ENCODE results near the gene CD70.
A peak's percentile ranks its signal among the peaks of the same experiment; 100 is the strongest.
"Not testable (repeated sequence)": the region's sequence is repeated elsewhere in the genome, so short reads cannot be mapped to it uniquely, and the experiment has no call there.

Gene CD70

DNA sequence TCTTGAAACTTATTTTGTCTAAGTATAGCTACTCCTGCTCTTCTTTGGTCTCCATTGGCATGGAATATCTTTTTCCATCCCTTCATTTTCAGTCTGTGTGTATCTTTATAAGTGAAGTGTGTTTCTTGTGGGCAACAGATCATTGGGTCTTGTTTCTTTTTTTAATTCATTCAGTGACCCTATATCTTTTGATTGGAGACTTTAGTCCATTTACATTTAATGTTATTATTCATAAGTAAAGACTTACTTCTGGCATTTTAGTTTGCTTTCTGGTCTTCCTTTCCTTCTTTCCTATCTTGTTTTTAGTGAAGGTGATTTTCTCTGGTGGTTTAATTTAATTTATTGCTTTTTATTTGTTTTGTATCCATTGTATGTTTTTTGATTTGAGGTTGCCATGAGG lies 19.8 kb downstream of the CD70 start:
- Histone ChIP-seq H3K9me3 (peaks cover 8% of the 10 kb centered on the region), H3K36me3 (replicated peaks) (no peaks in the 10 kb centered on the region), H3K4me1 (peaks cover under 1% of the 10 kb centered on the region; the same call in 1 of the 2 replicates), H3K4me3 (no peak overlapping the region), H3K27me3 (ENCODE audit: low read depth) (no peaks in the 10 kb centered on the region; the same call in none of the 2 replicates)
- no peak for DNase-seq (ENCODE audit: low spot score in 2 of 2)
- in situ Hi-C loops (cut with MboI; ENCODE audit: low sequenced_read_pairs) = no loop called here

GRCh38 chr19:6570764-6571163 lies 20.2 kb downstream of the CD70 start:
- Histone ChIP-seq H3K9me3 (peaks cover 8% of the 10 kb centered on the region), H3K27me3 (ENCODE audit: low read depth) (no peaks in the 10 kb centered on the region; the same call in none of the 2 replicates), H3K4me3 (no peak overlapping the region), H3K36me3 (replicated peaks) (no peaks in the 10 kb centered on the region), H3K4me1 (no peaks in the 10 kb centered on the region)
- DNase-seq (ENCODE audit: low spot score in 2 of 2) = no peak
- in situ Hi-C loops (cut with MboI; ENCODE audit: low sequenced_read_pairs) = no loop called here

GRCh38 chr19:6568816-6569215 lies 22.1 kb downstream of the CD70 start:
- no peaks in the 10 kb centered on the region; the same call in none of the 2 replicates for H3K27me3 ChIP-seq (ENCODE audit: low read depth)
- H3K4me1 ChIP-seq = no peaks in the 10 kb centered on the region
- no peak overlapping the region for H3K4me3 ChIP-seq
- H3K36me3 ChIP-seq (replicated peaks) = no peaks in the 10 kb centered on the region
- H3K9me3 ChIP-seq = peaks cover 10% of the 10 kb centered on the region
- no peak for DNase-seq (ENCODE audit: low spot score in 2 of 2)
- in situ Hi-C loops (cut with MboI; ENCODE audit: low sequenced_read_pairs) = no loop called here

DNA sequence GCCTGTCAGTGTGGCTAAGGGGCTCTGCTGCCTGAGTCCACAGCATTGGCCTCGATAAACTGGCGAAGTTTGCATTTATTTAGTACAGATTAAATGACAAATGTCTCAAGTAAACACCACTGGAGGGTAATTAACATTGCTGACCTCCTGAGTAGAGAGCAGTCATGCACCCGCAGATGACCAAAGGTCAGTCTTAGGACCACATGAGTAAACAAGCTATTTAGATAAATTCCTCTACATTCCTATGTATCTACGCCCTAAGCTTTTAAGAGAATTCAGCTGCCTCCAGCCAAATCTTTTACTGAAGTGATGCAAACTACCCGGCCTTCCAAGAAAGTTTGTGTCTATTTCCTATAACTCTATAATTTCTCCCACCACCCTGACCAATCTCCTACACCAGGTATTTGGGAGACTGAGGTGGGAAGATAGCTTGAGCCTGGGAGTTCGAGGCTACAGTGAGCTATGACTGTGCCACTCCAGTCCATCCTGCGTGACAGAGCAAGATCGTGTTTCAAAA lies 22.9 kb downstream of the CD70 start:
- Histone ChIP-seq H3K4me1 (no peaks in the 10 kb centered on the region), H3K36me3 (replicated peaks) (no peaks in the 10 kb centered on the region), H3K27me3 (ENCODE audit: low read depth) (no peaks in the 10 kb centered on the region; the same call in none of the 2 replicates), H3K4me3 (no peak overlapping the region), H3K9me3 (peaks cover 10% of the 10 kb centered on the region)
- no peak for DNase-seq (ENCODE audit: low spot score in 2 of 2)
- in situ Hi-C loops (cut with MboI; ENCODE audit: low sequenced_read_pairs) = no loop called here

DNA sequence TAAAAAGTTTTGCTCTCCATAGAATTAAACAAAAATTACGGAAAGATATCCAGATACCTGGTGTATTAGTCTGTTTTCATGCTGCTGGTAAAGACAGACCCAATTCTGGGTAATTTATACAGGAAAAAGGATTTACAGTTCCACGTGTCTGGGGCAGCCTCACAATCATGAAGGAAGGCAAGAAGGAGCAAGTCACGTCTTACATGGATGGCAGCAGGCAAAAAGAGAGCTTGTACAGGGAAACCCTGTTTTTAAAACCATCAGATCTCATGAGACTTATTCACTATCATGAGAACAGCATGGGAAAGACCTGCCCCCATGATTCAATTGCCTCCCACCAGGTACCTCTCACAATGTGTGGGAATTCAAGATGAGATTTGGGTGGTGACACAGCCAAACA lies 24.2 kb downstream of the CD70 start:
- H3K27me3 ChIP-seq (ENCODE audit: low read depth); DNase-seq (ENCODE audit: low spot score in 2 of 2); H3K4me1 ChIP-seq; in situ Hi-C loops (cut with MboI; ENCODE audit: low sequenced_read_pairs); H3K36me3 ChIP-seq (replicated peaks); H3K4me3 ChIP-seq: not testable (repeated sequence)
- H3K9me3 ChIP-seq = peaks cover 10% of the 10 kb centered on the region

GRCh38 chr19:6564393-6564792 lies 26.6 kb downstream of the CD70 start:
- no peaks in the 10 kb centered on the region for H3K4me1 ChIP-seq
- H3K27me3 ChIP-seq (ENCODE audit: low read depth) = no peaks in the 10 kb centered on the region
- H3K36me3 ChIP-seq (replicated peaks) = no peaks in the 10 kb centered on the region
- DNase-seq (ENCODE audit: low spot score in 2 of 2) = no peak
- in situ Hi-C loops (cut with MboI; ENCODE audit: low sequenced_read_pairs) = no loop called here
- H3K9me3 ChIP-seq = peaks cover 2% of the 10 kb centered on the region; the same call in 1 of the 2 replicates
- H3K4me3 ChIP-seq = no peak overlapping the region

GRCh38 chr19:6562437-6562836 lies 28.5 kb downstream of the CD70 start:
- DNase-seq (ENCODE audit: low spot score in 2 of 2); H3K4me3 ChIP-seq; H3K4me1 ChIP-seq; in situ Hi-C loops (cut with MboI; ENCODE audit: low sequenced_read_pairs); H3K9me3 ChIP-seq; H3K36me3 ChIP-seq (replicated peaks); H3K27me3 ChIP-seq (ENCODE audit: low read depth): not testable (repeated sequence)

- H3K27me3 ChIP-seq (ENCODE audit: low read depth) = no peaks in the 10 kb centered on the region
- no peaks in the 10 kb centered on the region for H3K9me3 ChIP-seq
- no peak overlapping the region for H3K4me3 ChIP-seq
- in situ Hi-C loops (cut with MboI; ENCODE audit: low sequenced_read_pairs) = no loop called here
- H3K36me3 ChIP-seq (replicated peaks) = no peaks in the 10 kb centered on the region
- no peak for DNase-seq (ENCODE audit: low spot score in 2 of 2)
- H3K4me1 ChIP-seq = peaks cover 4% of the 10 kb centered on the region
Observed at GRCh38 chr19:6556480-6557195, 34.3 kb downstream of the CD70 start.

DNA sequence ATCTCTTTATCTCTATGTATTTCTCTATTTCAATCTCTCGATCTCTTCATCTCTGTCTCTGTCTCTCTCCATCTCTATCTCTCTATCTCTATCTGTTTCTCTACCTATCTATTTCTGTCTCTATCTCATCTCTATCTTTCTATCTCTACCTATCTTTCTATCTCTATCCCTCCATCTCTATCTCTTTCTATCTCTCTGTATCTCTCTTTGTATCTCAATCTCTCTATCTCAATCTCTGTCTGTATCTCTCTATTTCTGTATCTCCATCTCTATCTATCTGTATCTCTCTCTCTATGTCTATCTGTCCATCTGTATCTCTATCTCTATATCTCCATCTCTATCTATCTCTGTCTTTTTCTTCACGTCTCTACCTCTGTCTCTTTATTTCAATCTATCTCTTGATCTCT lies 34.9 kb downstream of the CD70 start:
- no peak for DNase-seq (ENCODE audit: low spot score in 2 of 2)
- Histone ChIP-seq H3K9me3 (no peaks in the 10 kb centered on the region), H3K36me3 (replicated peaks) (no peaks in the 10 kb centered on the region), H3K4me3 (no peak overlapping the region), H3K27me3 (ENCODE audit: low read depth) (no peaks in the 10 kb centered on the region), H3K4me1 (peaks cover 4% of the 10 kb centered on the region)
- in situ Hi-C loops (cut with MboI; ENCODE audit: low sequenced_read_pairs) = no loop called here

DNA sequence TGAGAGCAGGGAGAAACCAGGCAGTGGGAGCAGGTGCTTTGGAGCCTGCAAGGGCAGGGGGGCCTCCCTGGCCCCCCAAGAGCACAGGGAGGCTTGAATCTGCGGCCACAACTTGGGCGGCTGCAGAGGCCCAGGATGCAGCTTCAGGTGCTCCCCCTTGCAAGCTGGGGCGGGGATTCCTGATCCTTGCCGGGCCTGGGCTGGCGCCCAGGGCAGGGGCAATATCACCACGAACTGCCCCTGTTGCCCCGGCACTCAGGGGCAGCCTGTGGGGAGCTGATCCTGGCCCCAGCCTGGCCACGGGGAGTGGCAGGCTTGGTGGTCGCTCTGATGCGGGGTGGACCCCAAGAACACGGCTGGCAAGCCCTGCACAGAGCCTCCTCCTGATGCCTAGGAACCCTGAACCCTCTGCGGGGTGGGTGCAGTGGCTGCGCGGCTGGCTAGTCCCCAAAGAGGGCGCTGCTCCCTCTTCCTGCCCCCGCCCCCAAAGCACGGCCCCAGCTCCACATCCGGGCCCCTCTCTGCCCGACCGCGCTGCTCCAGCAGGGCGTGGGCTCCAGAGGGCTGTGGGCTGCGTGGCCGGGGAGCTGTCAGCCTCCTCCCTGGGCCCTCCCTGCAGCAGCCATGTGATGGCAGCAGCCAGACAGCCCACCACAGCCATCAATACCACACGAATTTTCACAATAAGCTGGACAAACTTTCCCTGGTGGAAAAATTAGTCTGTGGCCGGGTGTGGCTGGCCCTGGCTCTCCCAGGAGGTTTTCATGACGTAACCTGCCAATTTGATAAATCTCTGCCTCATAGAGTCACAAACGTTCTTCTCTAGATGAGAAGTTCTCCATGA lies 39.1 kb downstream of the CD70 start:
- peaks cover 4% of the 10 kb centered on the region for H3K4me1 ChIP-seq
- in situ Hi-C loops (cut with MboI; ENCODE audit: low sequenced_read_pairs) = no loop called here
- no peaks in the 10 kb centered on the region for H3K27me3 ChIP-seq (ENCODE audit: low read depth)
- no peak overlapping the region for H3K4me3 ChIP-seq
- H3K9me3 ChIP-seq = no peaks in the 10 kb centered on the region
- no peaks in the 10 kb centered on the region for H3K36me3 ChIP-seq (replicated peaks)
- DNase-seq (ENCODE audit: low spot score in 2 of 2) = peak; percentile 16 to 80

GRCh38 chr19:6551091-6551490 lies 39.9 kb downstream of the CD70 start:
- peaks cover 4% of the 10 kb centered on the region for H3K4me1 ChIP-seq
- in situ Hi-C loops (cut with MboI; ENCODE audit: low sequenced_read_pairs) = no loop called here
- H3K27me3 ChIP-seq (ENCODE audit: low read depth) = no peaks in the 10 kb centered on the region
- DNase-seq (ENCODE audit: low spot score in 2 of 2) = no peak
- H3K36me3 ChIP-seq (replicated peaks) = no peaks in the 10 kb centered on the region
- H3K9me3 ChIP-seq = no peaks in the 10 kb centered on the region
- H3K4me3 ChIP-seq = no peak overlapping the region

GRCh38 chr19:6550679-6551078 lies 40.3 kb downstream of the CD70 start:
- H3K4me3 ChIP-seq; in situ Hi-C loops (cut with MboI; ENCODE audit: low sequenced_read_pairs); H3K4me1 ChIP-seq; H3K36me3 ChIP-seq (replicated peaks); H3K27me3 ChIP-seq (ENCODE audit: low read depth); DNase-seq (ENCODE audit: low spot score in 2 of 2); H3K9me3 ChIP-seq: not testable (repeated sequence)

- Histone ChIP-seq H3K36me3 (replicated peaks) (no peaks in the 10 kb centered on the region), H3K9me3 (no peaks in the 10 kb centered on the region), H3K4me1 (no peaks in the 10 kb centered on the region), H3K4me3 (no peak overlapping the region), H3K27me3 (ENCODE audit: low read depth) (no peaks in the 10 kb centered on the region)
- in situ Hi-C loops (cut with MboI; ENCODE audit: low sequenced_read_pairs) = no loop called here
- DNase-seq (ENCODE audit: low spot score in 2 of 2) = no peak
Observed at GRCh38 chr19:6543866-6544347, 47.0 kb downstream of the CD70 start.

All from HAP-1 (cell line).